Measurements from ENCODE around the gene MICU1.
"Not testable (repeated sequence)": the region's sequence is repeated elsewhere in the genome, so short reads cannot be mapped to it uniquely, and the experiment has no call there.

Gene MICU1

GRCh38 chr10:72435570-72435969 lies 190.3 kb downstream of the MICU1 start:
- TF ChIP-seq CTCF (IDR thresholded peaks at IDR 0.05; ENCODE audit: borderline replicate concordance, insufficient read depth, low read depth, low read length) = no peak
- no peak overlapping the region for H3K4me3 ChIP-seq (ENCODE audit: low read depth, low read length)

DNA sequence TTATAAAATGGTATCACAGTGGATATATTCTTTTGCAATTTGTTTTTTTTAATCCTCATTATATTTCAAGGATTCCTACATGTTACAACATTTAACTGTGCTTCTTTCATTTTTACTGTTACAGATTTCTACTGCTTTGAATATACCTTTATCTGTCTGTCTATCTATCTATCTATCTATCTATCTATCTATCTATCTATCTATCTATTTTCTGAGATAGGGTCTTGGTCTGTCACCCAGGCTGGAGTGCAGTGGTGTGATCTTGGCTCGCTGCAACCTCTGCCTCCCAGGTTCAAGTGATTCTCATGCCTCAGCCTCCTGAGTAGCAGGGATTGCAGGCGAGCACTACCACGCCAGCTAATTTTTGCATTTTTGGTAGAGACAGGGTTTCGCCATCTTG lies 194.9 kb downstream of the MICU1 start:
- not testable (repeated sequence) for H3K4me3 ChIP-seq (ENCODE audit: low read depth, low read length)

DNA sequence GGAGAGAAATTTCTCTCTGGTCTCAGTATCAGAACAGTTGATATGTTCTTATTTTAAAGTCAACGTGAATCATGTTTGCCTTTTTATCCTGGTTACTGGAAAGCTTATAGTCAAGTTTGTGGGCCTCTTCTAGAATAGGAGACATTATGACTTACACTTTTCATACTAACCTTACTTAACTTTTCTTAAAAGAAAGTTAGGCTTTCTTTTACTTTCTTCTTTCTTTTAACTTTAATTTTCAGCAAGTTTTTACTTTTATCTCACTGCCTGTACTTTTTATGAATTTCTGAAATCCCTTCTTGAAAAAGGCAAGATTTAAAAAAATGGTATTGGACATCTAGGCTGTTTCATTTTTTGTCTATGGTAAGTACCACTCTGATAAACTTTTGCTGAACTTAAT lies 195.9 kb downstream of the MICU1 start:
- H3K4me3 ChIP-seq (ENCODE audit: low read depth, low read length) = no peak overlapping the region
- TF ChIP-seq CTCF (IDR thresholded peaks at IDR 0.05; ENCODE audit: borderline replicate concordance, insufficient read depth, low read depth, low read length) = no peak

GRCh38 chr10:72426986-72427385 lies 198.9 kb downstream of the MICU1 start:
- no peak for TF ChIP-seq CTCF (IDR thresholded peaks at IDR 0.05; ENCODE audit: borderline replicate concordance, insufficient read depth, low read depth, low read length)
- H3K4me3 ChIP-seq (ENCODE audit: low read depth, low read length) = no peak overlapping the region

DNA sequence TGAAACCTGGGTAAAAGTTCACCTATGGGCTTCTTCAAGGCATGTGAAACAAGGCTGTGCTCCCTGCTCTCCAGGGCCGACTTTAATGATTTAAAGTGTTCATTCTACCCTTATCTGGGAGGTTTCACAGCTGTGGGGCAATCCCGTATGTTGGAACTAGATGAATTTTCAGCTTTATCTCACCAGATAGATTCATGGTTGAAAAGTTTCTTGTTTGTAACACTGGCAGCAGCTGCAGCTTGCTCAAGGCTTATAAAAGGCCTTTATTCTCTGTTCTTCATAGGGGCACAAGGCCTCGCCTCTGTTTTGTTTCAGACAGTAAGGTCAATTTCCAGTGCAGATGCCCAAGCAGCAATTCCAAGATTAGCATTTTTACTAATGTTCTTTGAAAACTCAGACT lies 200.7 kb downstream of the MICU1 start:
- TF ChIP-seq CTCF (IDR thresholded peaks at IDR 0.05; ENCODE audit: borderline replicate concordance, insufficient read depth, low read depth, low read length) = no peak
- no peak overlapping the region for H3K4me3 ChIP-seq (ENCODE audit: low read depth, low read length)

DNA sequence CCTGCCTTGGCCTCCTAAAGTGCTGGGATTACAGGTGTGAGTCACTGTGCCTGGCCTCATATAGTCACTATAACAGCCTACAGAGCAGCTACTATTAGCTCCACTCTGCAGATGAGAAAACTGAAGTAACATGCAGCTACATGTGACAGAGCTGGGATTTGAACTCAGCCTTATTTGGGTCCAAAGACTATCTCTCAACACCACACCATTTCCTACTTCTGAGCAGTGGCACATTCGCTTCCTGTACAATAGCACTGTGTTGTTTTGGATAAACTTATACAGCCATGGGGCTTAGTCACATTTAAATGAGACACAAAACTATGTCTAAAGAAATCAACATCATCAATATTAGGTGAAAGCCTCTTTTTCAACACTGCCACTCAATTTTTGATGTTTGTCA lies 201.3 kb downstream of the MICU1 start:
- H3K4me3 ChIP-seq (ENCODE audit: low read depth, low read length) = no peak overlapping the region
- TF ChIP-seq CTCF (IDR thresholded peaks at IDR 0.05; ENCODE audit: borderline replicate concordance, insufficient read depth, low read depth, low read length) = no peak

GRCh38 chr10:72423426-72423825 lies 202.5 kb downstream of the MICU1 start:
- TF ChIP-seq CTCF (IDR thresholded peaks at IDR 0.05; ENCODE audit: borderline replicate concordance, insufficient read depth, low read depth, low read length) = no peak
- no peak overlapping the region for H3K4me3 ChIP-seq (ENCODE audit: low read depth, low read length)

DNA sequence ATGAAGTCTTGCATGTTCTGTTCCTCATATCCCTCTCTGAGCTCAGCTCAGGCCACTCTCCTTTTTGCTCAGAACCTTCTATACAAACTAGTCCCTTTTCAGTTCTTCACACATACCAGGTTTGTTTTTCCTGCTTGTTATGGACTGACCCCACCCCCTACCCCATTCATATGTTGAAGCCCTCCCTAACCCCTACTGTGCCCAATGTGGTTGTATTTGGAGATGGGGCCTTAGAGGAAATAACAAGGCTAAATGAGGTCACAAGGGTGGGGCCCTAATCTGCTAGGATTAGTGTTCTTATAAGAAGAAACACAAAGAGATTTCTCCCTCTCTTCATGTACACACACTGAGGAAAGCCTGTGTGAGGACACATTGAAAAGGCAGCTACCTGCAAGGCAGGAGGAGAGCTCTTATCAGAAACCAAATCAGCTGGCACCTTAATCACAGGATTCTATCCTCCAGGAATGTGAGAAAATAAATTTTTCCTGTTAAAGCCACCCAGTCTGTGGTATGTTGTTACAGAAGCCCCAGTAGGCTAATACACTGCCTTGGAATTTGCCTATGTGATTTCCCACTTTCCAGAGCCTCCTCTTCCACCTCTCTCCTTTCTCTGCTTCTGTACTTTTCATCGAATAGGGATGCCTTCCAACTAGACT lies 203.9 kb downstream of the MICU1 start:
- H3K4me3 ChIP-seq (ENCODE audit: low read depth, low read length) = no peak overlapping the region
- no peak for TF ChIP-seq CTCF (IDR thresholded peaks at IDR 0.05; ENCODE audit: borderline replicate concordance, insufficient read depth, low read depth, low read length)
